NB4 (cell line): ENCODE results near the gene DYSF.

Experiments
- POLR2A ChIP-seq: IDR thresholded peaks from 2 replicates; pipeline ENCODE4 v1.6.1; 2011; ENCODE audit warnings: mild to moderate bottlenecking; ENCODE audit not compliant: insufficient read length; ENCODE audit errors: extremely low read depth
- TF ChIP-seq, protein P1 (sequence below): IDR thresholded peaks from 2 replicates; pipeline ENCODE4 v1.6.1; 2011; ENCODE audit warnings: low read depth, low read length
- TF ChIP-seq, protein P2 (sequence below): IDR thresholded peaks from one replicate; pipeline ENCODE4 v1.5.1; 2012; ENCODE audit warnings: low read depth, low read length

DNA sequence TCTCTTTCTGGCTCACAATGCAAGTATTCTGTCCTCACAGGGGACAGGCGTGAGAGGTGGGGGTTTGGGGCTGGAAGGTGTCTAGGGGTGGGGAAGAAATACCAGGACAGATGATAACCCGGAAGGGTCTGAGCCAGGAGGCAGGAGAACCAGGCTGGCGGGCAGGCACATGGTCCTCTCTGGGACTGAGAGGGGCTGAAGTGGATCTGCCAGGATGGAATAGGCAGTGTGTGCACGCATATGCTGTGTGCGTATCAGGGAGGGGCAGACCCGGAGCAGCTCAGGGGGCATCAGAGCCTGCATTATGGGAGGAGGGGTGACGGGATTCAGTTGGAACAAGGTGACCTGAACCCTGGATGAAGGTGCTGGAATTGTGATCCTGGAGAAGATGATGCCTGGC lies 157.3 kb downstream of the DYSF start:
- TF ChIP-seq, protein P1, sequence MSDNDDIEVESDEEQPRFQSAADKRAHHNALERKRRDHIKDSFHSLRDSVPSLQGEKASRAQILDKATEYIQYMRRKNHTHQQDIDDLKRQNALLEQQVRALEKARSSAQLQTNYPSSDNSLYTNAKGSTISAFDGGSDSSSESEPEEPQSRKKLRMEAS = no peak
- TF ChIP-seq, protein P2, sequence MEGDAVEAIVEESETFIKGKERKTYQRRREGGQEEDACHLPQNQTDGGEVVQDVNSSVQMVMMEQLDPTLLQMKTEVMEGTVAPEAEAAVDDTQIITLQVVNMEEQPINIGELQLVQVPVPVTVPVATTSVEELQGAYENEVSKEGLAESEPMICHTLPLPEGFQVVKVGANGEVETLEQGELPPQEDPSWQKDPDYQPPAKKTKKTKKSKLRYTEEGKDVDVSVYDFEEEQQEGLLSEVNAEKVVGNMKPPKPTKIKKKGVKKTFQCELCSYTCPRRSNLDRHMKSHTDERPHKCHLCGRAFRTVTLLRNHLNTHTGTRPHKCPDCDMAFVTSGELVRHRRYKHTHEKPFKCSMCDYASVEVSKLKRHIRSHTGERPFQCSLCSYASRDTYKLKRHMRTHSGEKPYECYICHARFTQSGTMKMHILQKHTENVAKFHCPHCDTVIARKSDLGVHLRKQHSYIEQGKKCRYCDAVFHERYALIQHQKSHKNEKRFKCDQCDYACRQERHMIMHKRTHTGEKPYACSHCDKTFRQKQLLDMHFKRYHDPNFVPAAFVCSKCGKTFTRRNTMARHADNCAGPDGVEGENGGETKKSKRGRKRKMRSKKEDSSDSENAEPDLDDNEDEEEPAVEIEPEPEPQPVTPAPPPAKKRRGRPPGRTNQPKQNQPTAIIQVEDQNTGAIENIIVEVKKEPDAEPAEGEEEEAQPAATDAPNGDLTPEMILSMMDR = no peak
- TF ChIP-seq POLR2A = no peak
